ENCODE results near the gene MTSS2. TPM values are rescaled to one million over a fixed set of nuclear protein-coding genes. Genes with fewer than 3 reads are reported as not detected.

MTSS2 gene
- total RNA-seq, 1 experiment from 2014 or later: 18.7 TPM

DNA sequence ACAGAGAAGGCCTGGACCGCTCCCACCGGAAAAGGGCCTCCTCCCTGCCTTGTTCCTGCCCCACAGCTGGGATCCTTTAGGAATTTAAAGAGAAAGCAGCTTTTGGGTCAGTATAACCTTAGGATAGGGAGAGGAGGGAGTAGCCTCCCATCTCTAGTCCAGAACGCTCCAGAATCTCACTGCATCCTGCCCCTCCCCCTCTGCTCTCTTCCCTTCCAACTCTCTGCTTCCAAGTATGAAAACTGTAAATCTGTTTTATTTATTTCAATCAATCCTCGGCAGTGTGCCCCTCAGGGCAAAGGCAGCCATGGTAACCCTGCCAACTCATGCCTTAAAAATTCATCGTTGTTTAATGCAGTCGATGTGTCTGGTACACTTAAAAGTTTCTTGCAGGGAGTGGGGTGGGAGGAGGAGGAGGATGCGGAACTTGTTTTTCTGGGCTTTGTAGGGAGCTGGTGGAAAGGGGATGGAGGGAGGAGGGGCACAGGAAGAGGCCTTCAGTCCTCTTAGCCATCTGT, 21.2 kb upstream of the MTSS2 start:
- H3F3A ChIP-seq (ENCODE audit: low read length, unreplicated experiment): no peaks in the 10 kb centered on the region
- H3K27me3 ChIP-seq (ENCODE audit: low read length): no peaks in the 10 kb centered on the region
- H3K9me2 ChIP-seq (replicated peaks; ENCODE audit: low read length): no peaks in the 10 kb centered on the region
- POLR2A ChIA-PET (ENCODE audit: unreplicated experiment): no interaction called here
- DNase-seq: peak; percentile 94
- no peaks in the 10 kb centered on the region for H4K20me1 ChIP-seq (ENCODE audit: low read length)
- H3K79me2 ChIP-seq (ENCODE audit: low read length): no peaks in the 10 kb centered on the region
- no peaks in the 10 kb centered on the region for H3K36me3 ChIP-seq (ENCODE audit: low read depth, low read length)
- BruUV-seq (replicated peaks): no TSS peak
- peak; percentile 89 for ATAC-seq
- peaks cover 20% of the 10 kb centered on the region for H3K4me1 ChIP-seq (ENCODE audit: insufficient read depth, low read length)
- CTCF ChIA-PET: interaction anchor here (0.5 kb wide), 1 partner anchor 31 kb away, joined by 3 read pairs; no protein-coding TSS in a partner anchor
- H2AFZ ChIP-seq (ENCODE audit: low read length): no peak overlapping the region
- H3K9ac ChIP-seq (ENCODE audit: low read length): no peak overlapping the region
- H3K27ac ChIP-seq (ENCODE audit: low read length): peak overlapping the region; percentile 71
- peak overlapping the region; percentile 71 for H3K4me2 ChIP-seq (ENCODE audit: low read length)
- intact Hi-C loops (cut with micrococcal nuclease): no loop called here
- H3K4me3 ChIP-seq (ENCODE audit: low read length): no peak overlapping the region
- H3K9me3 ChIP-seq (ENCODE audit: low read length): no peaks in the 10 kb centered on the region
- TF ChIP-seq, protein P1, sequence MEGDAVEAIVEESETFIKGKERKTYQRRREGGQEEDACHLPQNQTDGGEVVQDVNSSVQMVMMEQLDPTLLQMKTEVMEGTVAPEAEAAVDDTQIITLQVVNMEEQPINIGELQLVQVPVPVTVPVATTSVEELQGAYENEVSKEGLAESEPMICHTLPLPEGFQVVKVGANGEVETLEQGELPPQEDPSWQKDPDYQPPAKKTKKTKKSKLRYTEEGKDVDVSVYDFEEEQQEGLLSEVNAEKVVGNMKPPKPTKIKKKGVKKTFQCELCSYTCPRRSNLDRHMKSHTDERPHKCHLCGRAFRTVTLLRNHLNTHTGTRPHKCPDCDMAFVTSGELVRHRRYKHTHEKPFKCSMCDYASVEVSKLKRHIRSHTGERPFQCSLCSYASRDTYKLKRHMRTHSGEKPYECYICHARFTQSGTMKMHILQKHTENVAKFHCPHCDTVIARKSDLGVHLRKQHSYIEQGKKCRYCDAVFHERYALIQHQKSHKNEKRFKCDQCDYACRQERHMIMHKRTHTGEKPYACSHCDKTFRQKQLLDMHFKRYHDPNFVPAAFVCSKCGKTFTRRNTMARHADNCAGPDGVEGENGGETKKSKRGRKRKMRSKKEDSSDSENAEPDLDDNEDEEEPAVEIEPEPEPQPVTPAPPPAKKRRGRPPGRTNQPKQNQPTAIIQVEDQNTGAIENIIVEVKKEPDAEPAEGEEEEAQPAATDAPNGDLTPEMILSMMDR (conservative IDR thresholded peaks at IDR 0.05; ENCODE audit: low read depth, low read length): no peak
- TF ChIP-seq EZH2phosphoT487 (IDR thresholded peaks at IDR 0.05; ENCODE audit: borderline replicate concordance, low read length) (no peak), EZH2 (IDR thresholded peaks at IDR 0.05; ENCODE audit: low read length, unreplicated experiment) (no peak)

DNA sequence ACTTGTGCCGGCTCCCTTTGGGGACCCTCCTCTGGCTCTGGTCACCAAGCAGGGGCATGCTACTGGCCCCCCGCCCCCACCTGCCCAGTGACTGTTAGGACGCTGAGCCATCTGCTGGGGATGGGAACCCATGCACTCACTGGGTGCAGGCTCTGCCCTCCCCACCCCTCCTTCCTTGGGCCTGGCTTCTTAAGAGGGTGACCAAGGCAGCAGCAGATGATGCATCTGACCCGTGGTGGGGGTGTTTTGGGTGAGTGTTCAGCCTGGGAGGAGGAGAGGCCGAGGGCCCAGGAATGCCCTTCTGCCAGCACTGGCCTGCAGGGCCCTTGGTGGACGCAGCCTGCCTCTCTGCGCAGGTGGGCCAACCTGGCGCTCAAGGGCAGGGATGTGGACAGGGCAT, 19.2 kb upstream of the MTSS2 start:
- POLR2A ChIA-PET (ENCODE audit: unreplicated experiment): no interaction called here
- CTCF ChIA-PET: no interaction called here

DNA sequence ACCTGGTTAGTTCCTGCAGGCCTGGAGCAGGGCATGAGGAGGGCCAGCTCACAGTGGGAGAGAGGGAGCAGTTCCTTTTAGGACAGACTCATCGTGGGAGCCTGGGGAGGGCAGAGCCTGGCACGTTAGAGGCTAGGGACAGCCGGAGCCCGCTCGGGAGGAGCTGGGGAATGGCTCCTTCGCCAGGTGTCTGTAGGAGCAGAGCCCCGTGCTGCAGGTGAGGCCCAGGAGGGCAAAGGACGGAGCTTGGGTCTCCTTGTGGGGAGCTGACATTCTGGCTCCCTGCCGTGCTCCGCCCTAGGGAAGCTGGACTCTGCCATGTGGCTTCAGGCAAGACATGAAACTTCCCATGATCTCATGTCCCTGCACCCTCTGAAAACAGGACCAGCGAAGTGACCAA, 18.7 kb upstream of the MTSS2 start:
- H2AFZ ChIP-seq (ENCODE audit: low read length): no peak overlapping the region
- TF ChIP-seq EZH2phosphoT487 (IDR thresholded peaks at IDR 0.05; ENCODE audit: borderline replicate concordance, low read length) (no peak), EZH2 (IDR thresholded peaks at IDR 0.05; ENCODE audit: low read length, unreplicated experiment) (no peak)
- TF ChIP-seq, protein P1 (conservative IDR thresholded peaks at IDR 0.05; ENCODE audit: low read depth, low read length): no peak
- H3K4me2 ChIP-seq (ENCODE audit: low read length): no peak overlapping the region
- H3K4me1 ChIP-seq (ENCODE audit: insufficient read depth, low read length): peaks cover 20% of the 10 kb centered on the region
- H3K9ac ChIP-seq (ENCODE audit: low read length): no peak overlapping the region
- no peaks in the 10 kb centered on the region for H3K9me3 ChIP-seq (ENCODE audit: low read length)
- H3K36me3 ChIP-seq (ENCODE audit: low read depth, low read length): no peaks in the 10 kb centered on the region
- no TSS peak for BruUV-seq (replicated peaks)
- H3K27me3 ChIP-seq (ENCODE audit: low read length): no peaks in the 10 kb centered on the region
- DNase-seq (no peak), ATAC-seq (no peak)
- no peaks in the 10 kb centered on the region for H4K20me1 ChIP-seq (ENCODE audit: low read length)
- no peaks in the 10 kb centered on the region for H3K9me2 ChIP-seq (replicated peaks; ENCODE audit: low read length)
- ChIA-PET CTCF (no interaction called here), POLR2A (ENCODE audit: unreplicated experiment) (no interaction called here)
- no peaks in the 10 kb centered on the region for H3K79me2 ChIP-seq (ENCODE audit: low read length)
- H3K4me3 ChIP-seq (ENCODE audit: low read length): no peak overlapping the region
- intact Hi-C loops (cut with micrococcal nuclease): no loop called here
- no peak overlapping the region for H3K27ac ChIP-seq (ENCODE audit: low read length)
- no peaks in the 10 kb centered on the region for H3F3A ChIP-seq (ENCODE audit: low read length, unreplicated experiment)

More for the DNA sequence above, 19.2 kb upstream of the MTSS2 start:
- Histone ChIP-seq H3K9me2 (replicated peaks; ENCODE audit: low read length) (no peaks in the 10 kb centered on the region), H3K9ac (ENCODE audit: low read length) (no peak overlapping the region), H3K9me3 (ENCODE audit: low read length) (no peaks in the 10 kb centered on the region), H3K27me3 (ENCODE audit: low read length) (no peaks in the 10 kb centered on the region), H3K79me2 (ENCODE audit: low read length) (no peaks in the 10 kb centered on the region), H3K36me3 (ENCODE audit: low read depth, low read length) (no peaks in the 10 kb centered on the region), H3K4me2 (ENCODE audit: low read length) (no peak overlapping the region), H3K4me3 (ENCODE audit: low read length) (no peak overlapping the region), H4K20me1 (ENCODE audit: low read length) (no peaks in the 10 kb centered on the region), H2AFZ (ENCODE audit: low read length) (no peak overlapping the region), H3F3A (ENCODE audit: low read length, unreplicated experiment) (no peaks in the 10 kb centered on the region), H3K4me1 (ENCODE audit: insufficient read depth, low read length) (peaks cover 20% of the 10 kb centered on the region), H3K27ac (ENCODE audit: low read length) (no peak overlapping the region)
- no TSS peak for BruUV-seq (replicated peaks)
- DNase-seq (no peak), ATAC-seq (no peak)
- intact Hi-C loops (cut with micrococcal nuclease): no loop called here
- TF ChIP-seq EZH2 (IDR thresholded peaks at IDR 0.05; ENCODE audit: low read length, unreplicated experiment) (no peak), EZH2phosphoT487 (IDR thresholded peaks at IDR 0.05; ENCODE audit: borderline replicate concordance, low read length) (no peak)
- TF ChIP-seq, protein P1 (conservative IDR thresholded peaks at IDR 0.05; ENCODE audit: low read depth, low read length): no peak
